CD4-positive, alpha-beta T cell treated with Interferon alpha-2 for 1 hour (primary cell): ENCODE data around the gene HPS4.

ENCODE experiments used
- DNase-seq, 2 donors: peaks; one replicate each; pipeline ENCODE4 v3.0.0-alpha.2; 2020 to 2022

HPS4 gene

DNA sequence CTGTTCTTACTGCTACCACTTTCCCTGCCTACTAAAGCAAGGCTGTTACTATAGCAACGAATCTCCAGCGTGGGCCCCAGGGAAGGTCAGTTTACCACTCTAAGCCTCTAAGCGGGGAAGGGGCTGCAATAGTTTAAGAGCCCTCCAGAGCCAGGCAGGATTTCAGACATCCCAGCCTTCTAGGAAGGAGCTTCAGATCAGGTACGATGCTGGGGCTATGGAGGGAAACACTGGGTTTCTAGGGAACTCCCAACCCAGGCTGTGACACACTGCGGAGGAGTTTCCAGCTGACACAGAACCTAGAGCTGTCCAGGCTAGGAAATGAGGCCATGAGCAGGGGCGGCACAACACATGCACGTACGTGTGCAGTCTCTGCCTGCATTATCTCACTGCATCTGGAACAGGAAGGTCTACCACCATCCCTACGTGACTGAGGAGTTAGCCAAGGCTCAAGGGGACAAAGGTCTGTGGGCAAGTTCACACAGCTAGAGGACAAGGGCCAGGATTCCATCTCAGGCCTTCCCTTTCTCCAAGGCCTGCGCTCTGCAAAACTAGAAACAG, 20.4 kb downstream of the HPS4 start:
- no peak for DNase-seq

DNA sequence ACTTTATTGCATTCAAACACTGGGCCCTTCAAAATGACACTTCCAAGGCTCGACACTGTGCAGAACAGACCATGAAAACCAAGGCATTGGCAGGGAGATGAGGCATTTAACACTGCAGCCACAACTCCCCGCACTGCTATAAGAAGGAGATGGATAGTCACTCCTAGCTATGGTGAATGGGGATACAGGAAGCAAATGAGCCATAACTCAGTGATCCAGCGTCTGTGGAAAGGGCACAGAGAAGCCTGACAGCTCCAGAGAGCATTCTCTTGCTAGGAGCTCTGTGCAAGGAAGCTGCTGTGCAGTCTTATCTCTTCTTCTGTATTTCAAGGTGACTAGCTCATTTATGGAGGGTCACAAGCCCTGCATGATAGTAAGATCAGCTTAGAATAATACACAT, 20.9 kb downstream of the HPS4 start:
- no peak for DNase-seq

DNA sequence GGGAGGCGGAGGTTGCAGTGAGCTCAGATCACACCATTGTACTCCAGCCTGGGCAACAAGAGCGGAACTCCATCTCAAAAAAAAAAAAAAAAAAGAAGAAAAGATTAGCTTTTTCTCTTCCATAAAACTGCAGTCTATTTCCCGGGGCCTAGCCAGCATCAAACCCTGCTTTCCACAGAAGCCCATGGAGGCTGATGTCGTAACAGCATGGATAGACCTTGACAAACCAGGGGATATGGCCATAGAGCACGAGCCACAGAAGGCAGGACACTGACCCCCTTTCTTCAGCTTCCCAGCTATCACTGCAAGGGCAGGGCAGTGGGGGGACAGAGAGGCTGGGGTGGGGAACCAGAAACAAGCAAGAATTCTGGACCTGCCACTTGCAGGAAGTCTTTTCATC, 21.5 kb downstream of the HPS4 start:
- no peak for DNase-seq

DNA sequence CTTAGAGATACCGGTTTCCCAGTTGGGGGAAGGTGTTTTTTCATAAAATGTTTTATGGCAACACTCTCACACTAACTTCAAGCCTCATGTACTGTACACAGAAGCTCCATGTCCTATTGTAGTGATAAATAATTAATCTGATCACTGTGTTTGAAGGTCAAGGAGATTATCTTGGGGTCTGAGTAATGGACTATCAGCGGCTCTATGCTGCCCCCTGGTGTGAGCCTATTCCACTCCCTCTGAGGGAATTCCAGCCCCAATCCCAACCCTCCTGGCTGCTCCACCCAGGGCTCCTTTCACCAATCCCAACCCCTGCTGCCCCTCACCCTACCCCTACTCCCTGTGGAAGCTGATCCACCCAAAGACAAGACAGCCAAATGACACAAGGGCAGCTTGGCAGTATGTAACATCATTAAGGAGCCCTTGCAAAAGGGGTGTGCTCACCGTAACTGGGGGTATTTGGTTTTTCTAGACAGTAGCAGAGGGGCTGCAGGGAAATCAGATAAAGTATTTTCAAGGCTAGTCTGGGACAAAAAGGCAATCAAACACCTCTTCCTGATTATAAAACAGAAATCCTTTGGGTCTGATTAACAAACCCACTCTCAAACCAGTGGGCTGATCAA, 22.3 kb downstream of the HPS4 start:
- DNase-seq = peak in 1 of 2 donors; percentile 34

DNA sequence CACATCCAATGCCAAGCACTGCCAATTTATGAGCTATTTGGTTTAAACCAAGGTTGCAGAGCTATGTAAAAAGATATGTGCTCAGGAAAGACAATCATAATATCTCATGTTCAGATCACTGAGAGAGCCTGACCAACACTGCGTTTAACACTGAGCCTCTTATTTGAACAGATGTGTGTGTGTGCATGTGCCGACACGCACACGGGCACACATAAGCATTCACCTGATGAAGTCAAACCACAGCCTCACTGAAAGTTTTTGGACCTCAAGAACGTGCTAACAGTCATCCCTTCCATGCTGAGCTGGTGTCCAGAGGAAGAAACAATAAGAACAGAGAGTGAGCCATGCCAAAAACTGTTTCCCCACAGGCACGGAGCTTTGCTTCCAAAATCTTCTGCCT, 23.4 kb downstream of the HPS4 start:
- no peak for DNase-seq

DNA sequence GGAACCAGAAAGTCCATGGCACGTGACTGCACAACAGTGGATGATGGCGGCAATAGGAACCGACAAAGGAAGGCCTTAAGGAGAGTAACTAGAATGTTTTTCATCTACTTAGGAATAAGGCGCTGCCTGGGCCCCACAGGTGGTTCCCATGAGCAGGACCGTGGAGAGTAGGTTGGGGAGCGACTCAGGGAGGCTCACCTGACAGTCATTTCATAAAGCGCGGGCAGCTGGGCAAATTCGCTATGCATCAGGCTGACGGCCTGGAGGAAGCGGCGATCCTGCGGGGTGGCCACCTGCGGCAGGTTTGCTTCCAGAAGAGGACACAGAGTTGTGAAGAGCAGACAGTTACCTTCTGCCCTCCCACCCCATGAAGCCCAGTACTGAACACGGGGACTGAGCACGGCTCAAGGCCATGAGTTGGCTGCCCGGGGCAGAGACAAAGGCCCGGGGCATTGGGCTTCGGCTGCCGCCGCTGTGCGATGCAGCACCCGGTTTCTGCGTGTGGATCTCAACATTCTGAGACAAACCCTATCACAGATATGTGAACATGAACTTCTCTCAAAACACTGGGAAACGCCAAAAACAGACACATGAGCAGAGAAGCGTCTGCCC, 25.8 kb downstream of the HPS4 start:
- DNase-seq = no peak

DNA sequence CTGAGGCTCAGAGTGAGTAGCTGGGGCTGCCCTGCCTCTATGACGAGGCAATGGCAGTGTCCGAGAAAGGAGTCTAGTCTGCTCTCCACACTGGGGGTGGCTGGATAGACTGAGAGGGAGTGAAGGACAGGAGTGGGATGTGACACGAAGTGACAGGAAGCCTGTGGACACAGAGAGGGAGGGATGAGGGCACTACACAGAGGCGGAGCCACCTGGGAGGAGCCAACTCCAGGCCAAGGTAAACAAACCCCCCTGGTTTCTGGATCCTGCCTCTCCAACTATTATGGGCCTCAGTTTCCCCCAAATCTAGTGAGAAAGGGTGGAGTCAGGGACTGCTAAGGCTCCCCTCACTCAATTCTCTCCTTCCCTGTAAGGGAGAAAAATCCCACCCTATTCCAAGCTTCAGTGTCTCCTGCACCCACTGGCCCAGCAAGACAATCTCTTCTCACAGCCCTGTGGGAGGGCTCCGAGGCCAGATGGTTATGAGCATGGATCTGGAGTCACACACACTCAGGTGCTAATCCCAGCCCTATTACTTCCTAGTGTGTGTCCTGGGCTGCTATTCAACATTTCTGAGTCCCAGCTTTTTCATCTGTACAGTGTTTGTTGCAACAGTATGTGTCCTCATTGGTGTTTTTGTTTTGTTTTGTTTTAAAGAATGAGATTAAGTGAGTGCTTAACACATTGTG, 29.6 kb downstream of the HPS4 start:
- no peak for DNase-seq

DNA sequence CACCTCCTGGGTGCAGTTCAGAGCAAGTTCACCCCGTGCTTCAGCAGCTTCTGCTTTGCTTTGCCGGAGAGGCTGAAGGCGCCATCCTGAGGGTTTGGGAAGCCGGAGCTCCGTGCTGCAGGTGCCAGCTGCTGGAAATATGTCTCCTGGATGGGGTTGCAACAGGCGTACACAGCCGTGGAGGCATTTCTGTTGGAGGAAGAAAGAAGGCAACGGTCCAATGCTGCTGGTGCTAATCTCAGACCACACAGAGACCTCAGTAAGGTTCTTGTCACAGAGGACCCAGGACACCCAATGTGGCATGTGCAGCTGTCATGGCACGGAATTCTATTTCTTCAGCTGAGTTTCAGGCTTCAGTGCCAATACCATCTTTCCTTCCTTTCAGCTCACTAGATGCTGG, 30.4 kb downstream of the HPS4 start:
- DNase-seq = no peak

DNA sequence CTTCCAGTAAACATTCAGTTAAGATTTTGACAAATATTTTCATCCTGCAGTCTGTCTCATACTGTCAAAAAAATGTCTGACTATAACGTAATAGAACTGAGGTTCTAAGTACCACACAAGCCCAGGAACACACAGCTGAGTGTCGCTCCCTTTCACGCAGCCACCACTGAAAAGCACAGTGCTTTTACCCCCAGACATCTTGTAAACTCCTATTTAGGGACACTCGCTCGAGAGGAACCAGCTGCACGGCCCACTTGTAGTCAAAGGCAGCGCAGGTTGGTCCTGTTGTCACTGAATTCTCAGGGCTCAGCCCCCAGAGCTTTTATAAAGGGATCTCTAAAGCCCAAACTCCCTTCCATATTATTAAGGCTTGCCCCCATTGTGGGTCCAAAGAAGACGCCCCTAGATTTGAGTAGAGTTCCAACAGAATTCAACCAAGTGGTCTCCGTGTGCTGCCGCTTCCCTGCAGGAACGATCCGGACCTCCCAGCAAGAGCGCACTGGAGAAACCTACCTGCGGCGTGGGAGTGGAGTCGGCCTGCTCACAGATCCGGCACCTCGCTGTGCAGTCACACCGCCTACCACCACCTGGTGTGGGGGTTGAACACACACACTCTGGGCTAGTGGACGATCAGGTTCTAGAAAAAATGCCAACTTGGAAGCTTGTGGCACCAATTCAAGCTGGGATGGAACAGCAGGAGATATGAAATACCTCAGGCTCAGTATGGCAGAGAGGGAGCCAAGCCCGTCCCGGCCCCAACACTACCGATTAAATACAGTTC, 31.2 kb downstream of the HPS4 start:
- no peak for DNase-seq

DNA sequence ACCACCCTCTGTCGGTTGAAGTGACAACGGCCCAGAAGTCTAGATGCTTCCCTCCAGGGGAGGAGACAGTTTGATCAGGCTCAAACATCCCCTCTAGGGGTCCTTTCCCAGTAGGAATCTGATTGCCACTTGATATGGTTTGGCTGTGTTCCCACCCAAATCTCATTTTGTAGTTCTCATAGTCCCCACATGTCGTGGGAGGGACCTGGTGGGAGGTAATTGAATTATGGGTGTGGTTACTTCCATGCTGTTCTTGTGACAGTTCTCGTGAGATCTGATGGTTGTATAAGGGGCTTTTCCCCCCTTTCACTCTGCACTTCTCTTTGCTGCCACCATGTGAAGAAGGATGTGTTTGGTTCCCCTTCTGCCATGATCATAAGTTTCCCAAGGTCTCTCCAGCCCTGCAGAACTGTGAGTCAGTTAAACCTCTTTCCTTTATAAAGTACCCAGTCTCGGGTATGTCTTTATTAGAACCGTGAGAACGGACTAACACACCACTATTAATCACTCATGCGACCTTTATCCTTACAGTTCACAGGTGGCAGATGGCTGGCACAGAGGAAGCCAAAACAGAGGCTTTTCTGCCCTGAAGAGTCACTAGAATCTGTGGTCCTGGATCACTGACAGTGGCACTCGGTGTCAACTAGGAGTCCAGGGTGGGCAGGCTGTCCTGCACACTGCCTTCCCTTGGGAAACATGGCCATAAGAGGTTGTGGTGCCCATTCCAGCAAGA, 33.0 kb downstream of the HPS4 start:
- no peak for DNase-seq

DNA sequence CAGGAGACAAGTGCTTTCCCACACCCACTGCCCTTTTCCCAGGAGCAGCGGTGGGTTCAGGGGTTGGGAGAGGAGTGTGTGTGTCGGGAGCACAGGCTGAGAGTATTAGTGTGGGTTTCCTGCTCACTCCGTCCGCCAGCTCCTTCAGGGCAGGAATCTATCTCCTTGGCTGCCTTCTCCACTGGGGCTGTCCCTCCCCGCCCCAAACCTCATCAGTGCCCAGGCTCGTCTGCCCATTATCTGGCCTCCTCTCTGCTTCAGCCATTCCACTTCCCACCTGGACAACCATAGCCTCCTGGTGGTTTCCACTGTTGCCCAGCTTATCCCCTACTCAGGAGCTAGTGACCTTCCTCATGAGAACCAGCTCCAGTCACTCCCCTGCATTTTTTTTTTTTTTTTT, 34.6 kb downstream of the HPS4 start:
- DNase-seq = no peak

DNA sequence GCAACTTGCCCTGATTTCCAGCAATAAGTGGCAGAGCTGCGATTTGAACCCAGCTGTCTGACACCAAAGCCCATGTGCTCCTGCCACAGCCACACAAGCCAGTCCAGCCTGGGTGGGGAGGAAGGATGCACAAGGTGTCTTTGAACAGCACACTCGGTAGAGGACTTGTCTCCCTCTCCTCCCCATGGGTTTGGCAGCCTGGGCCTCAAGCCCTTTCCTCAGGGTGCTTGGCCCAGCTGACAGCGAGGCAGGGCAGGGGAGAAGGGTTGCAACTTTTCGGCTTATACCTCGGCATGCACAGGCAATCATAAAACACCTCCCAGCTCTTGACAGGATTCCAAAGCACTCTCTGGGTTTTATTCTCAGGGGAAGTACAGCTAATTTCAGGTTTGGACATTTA, 35.2 kb downstream of the HPS4 start:
- no peak for DNase-seq

DNA sequence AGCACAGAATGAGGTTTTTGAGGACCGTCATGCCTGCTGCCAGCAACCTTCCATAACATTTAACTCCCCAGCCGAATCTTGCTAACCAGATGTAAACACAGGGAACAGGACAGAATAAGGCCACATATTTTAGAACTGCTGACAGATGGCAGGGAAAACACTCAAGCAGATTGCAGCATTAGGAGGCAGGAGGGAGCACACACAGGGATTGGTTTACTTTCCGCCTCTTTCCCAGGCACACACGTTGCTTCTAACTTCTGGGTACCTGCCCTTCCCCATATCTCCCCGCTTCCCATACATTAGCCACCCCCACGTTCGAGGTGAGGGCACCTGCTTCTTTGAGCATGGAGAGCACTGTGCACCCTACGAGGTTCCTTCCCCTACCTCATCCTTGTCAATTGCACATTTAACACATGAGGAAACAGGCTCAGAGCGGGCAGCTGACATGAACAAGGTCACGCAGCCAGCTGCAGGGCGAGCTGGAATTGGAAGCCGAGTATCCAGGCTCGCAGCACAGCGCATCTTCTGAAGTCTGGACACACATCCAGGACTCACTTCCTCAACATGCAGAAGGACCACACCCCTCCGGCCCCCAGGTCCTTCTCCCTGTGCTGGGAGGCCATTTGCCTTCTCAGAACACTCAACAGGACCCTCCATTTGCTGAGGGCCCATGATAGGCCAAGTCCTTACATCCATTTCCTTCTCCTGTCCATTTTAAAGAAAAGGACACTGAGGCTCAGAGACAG, 35.8 kb downstream of the HPS4 start:
- DNase-seq = no peak

DNA sequence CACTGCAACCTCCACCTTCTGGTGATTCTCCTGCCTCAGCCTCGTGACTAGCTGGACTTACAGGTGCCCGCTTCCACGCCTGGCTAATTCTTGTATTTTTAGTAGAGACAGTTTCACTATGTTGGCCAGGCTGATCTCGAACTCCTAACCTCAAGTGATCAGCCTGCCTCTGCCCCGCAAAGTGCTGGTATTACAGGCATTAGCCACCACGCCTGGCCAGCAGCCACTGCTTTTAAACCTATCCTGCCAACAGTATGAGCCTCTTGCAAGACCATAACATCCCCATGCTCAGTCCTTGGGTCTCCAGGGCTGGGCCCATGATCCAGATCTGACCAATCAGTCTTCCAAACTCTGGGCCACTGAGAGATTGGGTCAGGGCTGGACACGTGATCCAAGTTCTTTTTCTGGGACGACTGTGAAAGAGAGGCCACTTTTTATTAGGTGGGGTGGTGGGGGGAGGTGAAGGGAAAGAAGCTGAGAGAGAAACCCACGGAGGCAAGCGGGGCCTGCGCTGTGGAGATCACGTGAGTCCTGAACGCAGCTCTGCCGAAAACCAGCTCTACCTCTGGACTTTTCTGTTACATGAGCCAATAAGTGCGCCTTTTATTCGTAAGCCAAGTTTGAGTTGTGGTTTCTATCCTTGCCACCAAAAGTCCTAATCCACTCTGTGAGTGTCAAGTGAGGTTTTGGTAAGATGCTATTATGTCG, 36.6 kb downstream of the HPS4 start:
- DNase-seq = no peak

DNA sequence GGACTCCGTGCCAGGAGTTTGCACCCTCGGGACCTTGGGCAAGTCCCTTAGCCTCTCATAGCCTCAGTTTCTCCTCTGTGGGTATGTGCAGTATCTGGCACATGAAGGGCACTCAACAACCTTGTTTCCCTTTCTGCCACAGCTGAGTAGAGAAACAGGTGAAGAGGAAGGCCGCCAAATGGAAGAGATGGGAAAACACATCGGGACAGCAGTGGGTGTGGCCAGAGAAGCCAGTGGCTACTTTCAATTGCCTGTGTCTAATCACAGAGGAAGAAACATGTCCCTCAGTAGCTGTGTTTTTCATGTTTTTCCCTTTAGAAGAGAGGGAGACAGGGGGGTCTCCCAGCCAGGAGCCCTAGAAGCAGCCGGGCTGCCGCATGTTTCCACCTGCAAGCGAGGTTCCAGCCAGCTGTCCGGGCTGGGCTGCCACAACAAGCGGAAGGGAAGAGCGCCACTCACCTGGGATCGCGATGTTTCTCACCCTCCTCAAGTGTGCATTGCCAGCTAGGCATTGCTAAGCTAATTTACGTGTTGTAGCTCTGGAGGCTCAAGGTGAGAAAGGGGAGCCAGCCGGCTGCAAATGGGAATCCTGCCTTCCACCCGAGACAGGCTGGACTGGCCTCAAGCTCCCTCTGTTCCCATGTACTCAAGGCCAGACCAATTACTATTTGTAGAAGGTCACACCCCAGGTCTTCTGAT, 37.9 kb downstream of the HPS4 start:
- no peak for DNase-seq

DNA sequence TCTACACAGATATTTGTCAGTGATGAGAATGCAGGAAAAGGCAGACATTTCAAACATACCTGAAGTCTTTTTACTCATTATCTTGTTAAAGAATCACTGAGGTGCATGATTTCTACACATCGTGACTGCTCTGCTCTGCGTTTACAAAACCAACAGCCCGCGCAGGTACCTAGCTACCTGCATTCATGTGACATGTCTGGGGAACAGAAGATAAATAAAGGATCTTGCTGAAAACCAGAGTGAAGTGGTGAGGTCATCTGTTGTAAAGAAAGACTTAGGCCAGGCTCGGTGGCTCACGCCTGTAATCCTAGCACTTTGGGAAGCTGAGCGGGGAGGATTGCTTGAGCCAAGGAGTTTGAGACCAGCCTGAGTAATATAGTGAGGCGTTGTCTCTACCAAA, 38.8 kb downstream of the HPS4 start:
- DNase-seq = no peak

DNA sequence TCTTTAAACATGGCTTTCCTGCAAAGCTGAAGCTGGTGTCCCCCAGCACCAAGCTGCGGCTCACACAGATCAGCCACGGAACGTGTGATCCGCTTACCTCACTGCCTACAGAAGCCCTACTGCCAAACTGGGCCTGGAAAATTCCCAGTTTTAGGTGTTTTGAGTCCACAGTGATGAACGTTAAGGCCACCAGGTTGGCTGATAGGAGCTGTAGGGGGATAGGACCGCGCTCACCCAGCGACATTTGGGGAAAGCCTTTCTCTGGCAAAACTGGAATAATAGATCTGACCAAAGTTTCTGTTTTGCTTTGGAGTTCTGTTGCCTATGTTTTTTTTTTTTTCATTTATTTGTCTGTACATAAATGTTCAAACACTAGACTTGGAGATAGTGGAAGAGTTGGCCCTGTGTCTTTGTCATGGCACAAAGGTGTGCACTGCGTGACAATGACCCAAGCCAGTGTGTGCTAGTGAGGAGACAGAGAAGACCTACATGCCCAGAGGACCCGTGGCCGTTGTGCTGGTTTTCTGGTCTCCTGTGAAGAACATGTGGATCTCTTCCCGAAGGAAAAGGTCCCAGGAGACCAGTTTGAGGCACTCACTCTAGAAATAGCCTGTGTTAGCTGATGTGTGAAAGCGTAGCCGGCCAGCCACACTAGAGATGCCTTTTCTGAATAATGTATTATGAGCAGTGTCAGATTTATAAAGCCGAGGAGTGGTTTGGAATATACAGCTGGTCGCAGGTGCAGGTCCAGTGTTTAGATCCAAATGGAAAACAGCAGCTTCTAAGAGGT, 39.5 kb downstream of the HPS4 start:
- DNase-seq = no peak

DNA sequence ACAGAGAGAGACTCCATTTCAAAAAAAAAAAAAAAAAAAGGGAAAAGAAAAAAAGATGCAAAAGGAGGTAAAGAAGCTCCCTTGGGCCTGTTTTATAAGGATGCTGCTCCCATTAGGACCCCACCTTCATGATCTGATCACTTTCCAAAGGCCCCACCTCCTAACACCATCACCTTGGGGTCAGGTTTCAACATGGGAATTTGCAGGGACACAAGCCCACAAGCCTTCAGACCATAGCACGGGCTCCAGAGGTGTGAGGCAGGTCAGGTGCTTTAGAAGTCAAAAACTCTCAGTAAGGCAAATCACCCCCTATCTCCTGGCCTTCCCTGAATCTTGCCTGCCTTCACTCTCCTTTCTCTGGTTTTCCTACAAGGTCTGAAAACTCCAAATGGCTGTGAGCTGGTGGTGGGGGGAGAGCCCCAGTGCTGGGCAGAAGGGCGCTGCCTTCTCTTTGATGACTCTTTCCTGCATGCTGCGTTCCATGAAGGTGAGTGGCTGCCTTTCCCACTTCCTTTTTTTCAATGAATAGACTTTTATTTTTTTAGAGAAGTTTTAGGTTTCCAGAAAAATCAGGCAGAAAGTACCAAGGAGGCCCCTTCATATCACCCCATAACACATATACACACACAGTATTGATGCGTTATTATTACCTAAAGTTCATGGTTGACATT, 41.4 kb downstream of the HPS4 start:
- no peak for DNase-seq

DNA sequence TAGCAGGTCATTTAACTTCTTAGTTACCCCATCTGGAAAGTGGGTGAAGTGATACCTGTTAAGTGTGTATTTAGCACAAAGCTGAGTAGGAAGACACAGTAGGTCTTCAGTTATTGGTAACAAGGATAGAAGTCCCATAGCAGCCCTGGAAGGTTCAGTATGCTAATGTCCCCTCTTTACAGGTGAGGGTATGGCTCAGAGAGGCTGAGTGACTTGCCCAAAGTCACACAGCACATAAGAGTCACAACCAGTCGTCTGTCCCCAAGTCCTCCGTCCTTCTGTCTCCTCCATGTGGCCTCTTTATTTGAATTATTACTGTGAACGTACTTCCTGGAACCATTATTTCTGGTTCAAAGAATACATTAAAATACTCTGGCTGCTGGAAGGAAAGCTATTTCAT, 44.0 kb downstream of the HPS4 start:
- no peak for DNase-seq
